Measurements from ENCODE around the gene LDLR.

DNA sequence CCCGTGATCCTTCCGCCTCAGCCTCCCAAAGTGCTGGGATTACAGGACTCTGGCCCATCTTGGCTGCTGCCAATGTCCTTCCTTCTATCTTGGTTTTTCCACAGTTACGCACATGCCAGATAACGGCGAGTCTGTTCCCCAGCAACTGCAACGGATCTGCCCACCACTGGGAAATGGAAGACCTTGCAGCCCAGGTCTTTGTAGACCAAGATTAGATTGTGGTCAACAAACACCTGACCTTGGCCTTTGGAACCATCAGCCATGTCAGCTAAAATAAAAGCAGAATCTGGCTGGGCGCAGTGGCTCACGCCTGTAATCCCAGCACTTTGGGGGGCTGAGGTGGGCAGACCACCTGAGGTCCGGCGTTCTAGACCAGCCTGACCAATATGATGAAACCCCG is 10.4 kb upstream of the LDLR start:
- TF ChIP-seq, protein P1, sequence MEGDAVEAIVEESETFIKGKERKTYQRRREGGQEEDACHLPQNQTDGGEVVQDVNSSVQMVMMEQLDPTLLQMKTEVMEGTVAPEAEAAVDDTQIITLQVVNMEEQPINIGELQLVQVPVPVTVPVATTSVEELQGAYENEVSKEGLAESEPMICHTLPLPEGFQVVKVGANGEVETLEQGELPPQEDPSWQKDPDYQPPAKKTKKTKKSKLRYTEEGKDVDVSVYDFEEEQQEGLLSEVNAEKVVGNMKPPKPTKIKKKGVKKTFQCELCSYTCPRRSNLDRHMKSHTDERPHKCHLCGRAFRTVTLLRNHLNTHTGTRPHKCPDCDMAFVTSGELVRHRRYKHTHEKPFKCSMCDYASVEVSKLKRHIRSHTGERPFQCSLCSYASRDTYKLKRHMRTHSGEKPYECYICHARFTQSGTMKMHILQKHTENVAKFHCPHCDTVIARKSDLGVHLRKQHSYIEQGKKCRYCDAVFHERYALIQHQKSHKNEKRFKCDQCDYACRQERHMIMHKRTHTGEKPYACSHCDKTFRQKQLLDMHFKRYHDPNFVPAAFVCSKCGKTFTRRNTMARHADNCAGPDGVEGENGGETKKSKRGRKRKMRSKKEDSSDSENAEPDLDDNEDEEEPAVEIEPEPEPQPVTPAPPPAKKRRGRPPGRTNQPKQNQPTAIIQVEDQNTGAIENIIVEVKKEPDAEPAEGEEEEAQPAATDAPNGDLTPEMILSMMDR (IDR thresholded peaks at IDR 0.05; ENCODE audit: extremely low read depth in 1 of 2, insufficient read depth in 1 of 2, low read depth in 1 of 2, low read length in 2 of 2) = no peak
- TF ChIP-seq EZH2 (IDR thresholded peaks at IDR 0.05; ENCODE audit: borderline replicate concordance, low read depth, low read length, severe bottlenecking) (no peak), GATA2 (IDR thresholded peaks at IDR 0.05; ENCODE audit: insufficient read depth, insufficient read length, low read depth, low read length) (no peak)

Data from endothelial cell of umbilical vein (primary cell).